ENCODE measurements around the gene ANKRD60.
A peak's percentile ranks its signal among the peaks of the same experiment; 100 is the strongest.

The ANKRD60 gene

GRCh38 chr20:58194175-58194791, 34.2 kb downstream of the ANKRD60 start:
- no peak for DNase-seq (ENCODE audit: low read depth in 2 of 2)

DNA sequence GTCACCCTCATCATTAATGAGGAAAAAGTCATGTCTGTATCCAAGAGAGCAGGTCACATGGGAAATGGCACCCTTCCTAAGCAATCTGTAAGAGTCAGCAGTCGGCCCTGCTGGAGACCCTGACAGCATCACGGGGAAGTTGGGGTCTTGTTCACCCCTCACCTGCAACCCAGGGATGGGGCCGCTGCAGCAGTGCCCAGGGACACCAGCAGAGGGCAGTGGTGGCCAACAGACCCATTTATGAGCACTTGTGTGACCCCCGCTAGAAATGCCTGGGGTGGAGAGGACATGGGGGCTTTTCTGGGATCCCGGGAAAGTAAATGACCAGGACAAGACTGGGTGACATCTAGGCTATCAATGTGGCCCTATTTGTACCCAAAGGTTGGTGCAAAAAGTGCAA, 35.9 kb downstream of the ANKRD60 start:
- DNase-seq (ENCODE audit: low read depth in 2 of 2), result peak in 1 of 2 donors; percentile 9

- DNase-seq (ENCODE audit: low read depth in 2 of 2), result no peak
Measured at GRCh38 chr20:58192065-58192464, 36.4 kb downstream of the ANKRD60 start.

DNA sequence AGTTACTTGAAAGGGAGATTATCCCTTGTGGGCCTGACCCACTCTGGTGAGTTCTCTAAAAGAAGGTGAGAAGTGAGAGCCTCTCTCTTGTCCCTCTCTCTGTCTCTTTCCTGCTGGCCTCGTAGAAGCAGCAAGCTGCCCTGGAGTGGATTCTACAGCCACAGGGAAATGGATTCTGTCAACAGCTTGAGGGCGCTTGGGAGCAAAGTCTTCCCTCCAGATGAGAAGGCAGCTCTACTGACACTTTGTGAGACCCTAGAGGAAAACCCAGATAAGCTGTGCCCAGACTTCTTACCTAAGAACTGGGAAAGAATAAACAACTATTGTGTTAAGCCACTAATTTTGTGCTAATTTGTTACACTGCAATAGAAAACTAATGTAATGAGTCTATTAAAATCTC, 39.9 kb downstream of the ANKRD60 start:
- no peak for DNase-seq (ENCODE audit: low read depth in 2 of 2)

GRCh38 chr20:58184984-58185383, 43.5 kb downstream of the ANKRD60 start:
- DNase-seq (ENCODE audit: low read depth in 2 of 2), result no peak

DNA sequence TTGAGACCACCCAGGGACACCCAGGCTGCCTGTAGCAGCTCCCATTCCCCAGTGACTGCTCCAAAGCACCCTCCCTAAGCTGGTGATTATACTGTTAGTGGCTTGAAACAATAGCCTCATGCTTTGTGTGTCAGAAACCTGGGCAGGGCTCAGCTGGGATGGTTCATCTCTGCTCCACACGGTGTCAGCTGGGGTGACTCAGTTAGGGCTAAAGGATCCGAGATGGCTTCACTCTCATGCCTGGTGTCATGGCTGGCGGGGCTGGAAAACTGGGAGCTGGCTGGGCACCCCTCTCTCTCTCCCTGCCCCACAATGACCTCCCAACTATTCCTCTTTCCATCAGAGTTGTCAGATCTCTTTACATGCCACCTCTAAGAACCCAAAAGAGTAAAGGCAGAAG, 44.4 kb downstream of the ANKRD60 start:
- DNase-seq (ENCODE audit: low read depth in 2 of 2), result no peak

DNA sequence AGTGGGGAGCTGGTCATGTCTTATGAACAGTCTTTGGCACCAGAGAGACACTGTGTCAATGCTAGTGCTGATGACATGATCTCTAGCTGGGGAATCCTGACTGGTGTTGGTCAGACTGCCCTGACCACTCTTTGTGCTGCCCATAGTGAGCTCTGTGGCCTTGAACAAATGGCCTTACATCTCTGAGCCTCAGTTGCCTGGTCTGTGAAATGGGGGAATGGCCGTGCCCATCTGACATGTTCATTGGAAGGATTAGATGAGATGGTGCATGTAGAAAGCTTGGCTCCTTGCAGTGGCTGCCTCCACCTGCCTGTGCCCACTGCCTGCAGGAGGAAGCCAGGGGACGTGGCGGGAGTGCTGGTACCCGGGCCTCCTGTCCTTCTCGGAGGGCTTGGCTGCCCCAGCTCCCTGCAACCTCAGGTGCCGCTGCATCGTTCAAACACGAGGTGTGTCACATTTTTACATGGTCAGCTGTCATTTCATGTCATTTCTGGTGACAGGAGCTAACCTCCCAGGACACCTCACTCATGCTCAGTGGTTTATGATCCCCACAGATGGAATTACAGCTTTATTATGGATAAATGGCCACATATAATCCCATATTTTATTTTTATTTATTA, 45.8 kb downstream of the ANKRD60 start:
- no peak for DNase-seq (ENCODE audit: low read depth in 2 of 2)

DNA sequence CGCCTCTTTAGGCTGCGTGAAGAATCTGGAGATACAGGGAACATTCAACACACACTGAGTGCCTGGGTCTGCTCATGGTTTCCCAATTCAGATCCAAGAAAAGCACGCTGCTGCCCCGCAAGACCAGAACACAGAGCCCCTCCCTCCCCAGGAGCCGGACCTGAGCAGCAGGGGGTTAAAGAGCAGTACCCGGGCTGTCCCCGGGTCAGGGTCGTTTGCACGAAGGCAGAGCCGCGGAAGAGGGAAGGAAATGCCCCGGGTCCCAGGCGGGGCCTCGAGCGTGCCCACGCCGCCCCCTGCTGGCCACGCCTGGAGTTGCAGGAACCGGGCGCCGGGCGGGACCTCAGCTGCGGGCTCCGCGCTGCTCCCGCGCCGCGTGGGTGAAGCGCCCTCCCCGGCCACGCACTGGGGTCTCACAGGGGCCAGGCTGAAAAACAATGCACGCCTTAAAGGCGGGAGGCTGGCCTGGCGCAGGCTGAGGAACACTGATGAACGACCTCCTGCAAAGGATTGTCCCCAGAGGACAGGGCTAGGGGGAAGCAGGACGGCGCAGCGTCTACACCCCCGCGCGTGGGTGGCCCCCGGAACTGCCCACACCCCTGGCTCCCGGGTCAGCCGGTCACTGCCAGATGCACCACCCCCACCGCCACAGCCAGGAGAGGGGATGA, 48.9 kb downstream of the ANKRD60 start:
- peak; percentile 38 to 48 for DNase-seq (ENCODE audit: low read depth in 2 of 2)

DNA sequence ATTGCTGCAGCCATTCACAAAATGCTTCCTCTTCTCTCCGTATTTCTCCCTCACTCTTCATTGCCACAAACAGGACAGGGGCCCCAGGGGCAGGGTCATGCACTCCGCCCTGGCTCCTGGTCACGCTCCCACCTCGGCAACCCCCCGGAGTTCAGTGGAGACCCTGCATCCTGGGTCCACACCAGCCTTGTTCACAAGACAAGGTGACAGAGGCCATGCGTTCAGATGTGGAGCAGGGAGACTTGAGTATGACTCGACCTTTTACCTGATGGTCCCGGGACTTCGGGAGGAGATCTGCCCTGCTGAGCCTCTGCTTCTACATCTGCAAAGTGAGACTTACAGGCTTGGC, 49.4 kb downstream of the ANKRD60 start:
- no peak for DNase-seq (ENCODE audit: low read depth in 2 of 2)

DNA sequence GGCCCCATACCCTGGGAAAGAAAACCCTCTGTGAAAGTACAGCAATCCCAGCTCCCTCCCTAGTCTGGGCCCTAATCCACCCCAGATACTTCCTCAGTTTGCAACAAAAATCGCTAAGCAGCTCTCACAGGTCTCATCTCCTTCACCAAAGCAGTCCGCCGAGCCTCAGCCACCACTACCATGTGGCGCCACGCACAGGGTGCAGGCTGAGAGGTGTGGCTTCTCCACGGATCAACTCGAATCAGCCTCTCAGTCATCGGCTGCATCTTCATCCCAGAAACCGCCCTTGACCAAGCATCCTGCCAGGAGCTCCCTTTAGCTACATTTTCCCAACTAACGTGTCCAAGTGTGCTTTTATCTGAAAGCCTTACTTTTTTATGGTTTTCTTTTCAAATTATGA, 50.7 kb downstream of the ANKRD60 start:
- no peak for DNase-seq (ENCODE audit: low read depth in 2 of 2)

DNA sequence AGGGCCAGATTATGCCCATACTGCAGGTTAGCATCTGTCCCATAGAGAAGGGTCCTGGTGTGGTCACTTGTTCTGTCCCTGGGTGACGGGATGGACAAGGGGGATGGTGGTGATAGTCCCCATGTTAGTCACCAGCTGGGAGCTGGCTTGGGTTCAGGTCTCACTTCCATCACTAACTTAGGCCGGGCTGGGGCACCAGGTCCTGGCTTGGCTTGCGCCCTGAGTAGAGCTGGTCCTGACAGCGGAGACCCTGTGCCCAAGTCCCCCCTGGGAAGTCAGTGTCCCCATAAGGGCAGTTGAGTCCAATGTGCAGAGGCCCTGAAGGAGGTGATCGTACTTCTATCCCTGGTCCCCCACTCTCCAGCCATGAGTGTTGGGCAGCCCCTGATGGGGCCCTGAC, 52.6 kb downstream of the ANKRD60 start:
- no peak for DNase-seq (ENCODE audit: low read depth in 2 of 2)

DNA sequence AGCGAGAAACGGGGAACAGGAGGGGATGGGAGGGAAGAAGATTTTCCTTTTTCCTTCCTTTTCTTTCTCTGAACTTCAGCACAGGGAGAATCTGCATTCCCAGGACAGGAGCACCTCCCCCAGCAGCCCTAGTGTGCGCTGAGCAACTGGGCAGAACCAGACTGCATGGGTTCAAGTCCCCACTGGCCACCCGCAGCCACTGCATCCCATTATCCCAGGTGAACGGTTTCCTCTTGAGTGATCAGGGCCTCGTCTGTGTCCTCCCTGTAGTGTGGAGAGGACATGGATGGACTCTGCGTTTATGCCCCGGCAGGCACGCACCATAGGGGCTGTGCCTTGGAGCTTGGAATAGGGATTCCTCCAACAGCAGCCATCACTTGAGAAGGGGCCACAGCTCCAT, 53.0 kb downstream of the ANKRD60 start:
- no peak for DNase-seq (ENCODE audit: low read depth in 2 of 2)

- no peak for DNase-seq (ENCODE audit: low read depth in 2 of 2)
Measured at GRCh38 chr20:58174708-58175280, 53.7 kb downstream of the ANKRD60 start.

DNA sequence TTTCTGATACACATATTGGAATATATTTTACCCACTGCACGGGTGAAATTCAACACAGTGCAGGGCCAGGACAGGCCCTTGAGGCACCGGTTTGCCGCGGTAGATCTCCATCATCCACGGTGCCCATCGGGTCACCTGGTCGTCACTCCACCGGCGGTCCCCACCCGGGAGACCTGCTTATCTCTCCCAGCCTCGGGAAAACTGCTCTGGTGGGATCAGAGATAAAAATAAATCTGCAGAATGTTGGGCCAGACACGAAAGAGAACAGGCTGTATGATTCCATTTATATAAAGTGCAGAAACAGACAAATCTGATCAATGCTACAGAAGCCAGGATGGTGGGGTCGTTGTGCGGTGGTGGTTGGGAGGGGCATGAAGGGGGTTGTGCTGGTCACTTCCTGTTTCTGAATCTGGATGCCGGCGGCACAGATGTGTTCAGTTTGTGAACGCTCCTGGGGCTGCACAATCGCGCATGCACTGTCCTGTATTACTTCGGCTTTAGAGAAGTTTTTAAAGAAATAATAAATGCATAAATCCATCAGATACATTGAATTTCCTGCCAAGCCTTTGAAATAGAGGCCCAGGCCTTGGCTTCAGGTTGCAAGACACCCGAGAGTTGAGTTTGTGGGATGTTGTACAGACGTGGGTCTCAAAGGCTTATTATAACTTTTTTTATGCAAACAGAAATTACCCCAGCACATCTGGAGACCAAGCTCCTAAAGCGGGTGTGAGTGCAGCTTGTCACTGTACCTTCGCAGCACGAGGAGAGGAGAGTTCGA, 54.3 kb downstream of the ANKRD60 start:
- DNase-seq (ENCODE audit: low read depth in 2 of 2), result no peak

GRCh38 chr20:58173091-58173490, 55.4 kb downstream of the ANKRD60 start:
- DNase-seq (ENCODE audit: low read depth in 2 of 2), result no peak

DNA sequence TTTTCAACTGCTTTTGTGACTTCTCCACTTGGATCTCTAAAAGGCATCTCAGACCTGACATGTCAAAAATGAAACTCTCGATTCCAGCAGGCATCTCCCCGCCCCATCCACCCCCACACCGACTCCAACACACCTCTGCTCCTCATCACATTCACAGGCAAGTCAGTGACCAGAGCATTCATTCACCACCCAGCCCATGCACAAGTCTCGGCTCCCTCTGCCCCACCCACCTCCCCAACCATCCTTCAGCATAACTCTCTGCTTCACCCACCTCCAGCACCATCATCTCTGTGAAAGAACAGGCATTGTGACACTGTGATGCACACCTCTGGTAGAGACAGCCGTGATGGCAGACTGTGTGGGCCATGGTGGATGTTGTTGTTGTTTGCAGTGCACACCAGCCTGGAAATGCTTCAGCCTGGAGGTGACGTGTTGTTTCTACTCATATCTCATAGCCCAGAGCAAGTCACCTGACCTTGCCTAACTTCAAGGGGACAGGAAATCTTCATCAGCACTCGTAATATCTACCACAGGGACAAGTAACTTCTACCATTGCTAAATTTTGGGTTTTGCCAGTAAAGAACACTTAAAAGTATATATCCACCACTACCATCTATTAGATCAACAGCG, 56.5 kb downstream of the ANKRD60 start:
- no peak for DNase-seq (ENCODE audit: low read depth in 2 of 2)

- DNase-seq (ENCODE audit: low read depth in 2 of 2), result no peak
Measured at GRCh38 chr20:58169450-58169849, 59.0 kb downstream of the ANKRD60 start.

DNA sequence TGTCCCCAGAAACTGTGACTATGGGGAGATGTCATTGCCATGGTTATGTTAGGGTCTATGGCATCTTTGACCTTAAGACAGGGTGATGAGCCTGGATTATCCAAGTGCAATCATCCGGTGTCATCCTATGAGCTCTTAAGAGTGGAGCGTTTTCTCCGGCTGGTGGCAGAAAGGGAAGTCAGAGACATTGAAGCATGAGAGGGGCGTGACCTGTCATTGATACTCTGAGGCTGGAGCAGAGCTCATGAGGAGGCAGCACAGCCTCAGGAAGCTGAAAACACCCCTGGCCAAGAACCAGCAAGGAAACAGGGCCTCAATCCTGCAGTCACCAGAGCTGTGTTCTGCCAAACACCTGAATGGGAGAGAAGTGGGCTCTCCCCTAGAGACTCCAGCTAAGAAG, 59.6 kb downstream of the ANKRD60 start:
- no peak for DNase-seq (ENCODE audit: low read depth in 2 of 2)

- DNase-seq (ENCODE audit: low read depth in 2 of 2), result no peak
Measured at GRCh38 chr20:58167759-58168158, 60.7 kb downstream of the ANKRD60 start.

All from stimulated activated CD8-positive, alpha-beta memory T cell treated with anti-CD3 and anti-CD28 coated beads, Interleukin-15, amount 100 ng/mL, for 48 hours (primary cell).